HG03103 (cell line): Measurements from ENCODE around the gene TMEM147.

Experiments used
- ATAC-seq: cut with Tn5 transposase; IDR thresholded peaks from one replicate; pipeline ENCODE4 v1.9.1; 2021; ENCODE audit warnings: low read depth; ENCODE audit not compliant: unreplicated experiment

Gene TMEM147

DNA sequence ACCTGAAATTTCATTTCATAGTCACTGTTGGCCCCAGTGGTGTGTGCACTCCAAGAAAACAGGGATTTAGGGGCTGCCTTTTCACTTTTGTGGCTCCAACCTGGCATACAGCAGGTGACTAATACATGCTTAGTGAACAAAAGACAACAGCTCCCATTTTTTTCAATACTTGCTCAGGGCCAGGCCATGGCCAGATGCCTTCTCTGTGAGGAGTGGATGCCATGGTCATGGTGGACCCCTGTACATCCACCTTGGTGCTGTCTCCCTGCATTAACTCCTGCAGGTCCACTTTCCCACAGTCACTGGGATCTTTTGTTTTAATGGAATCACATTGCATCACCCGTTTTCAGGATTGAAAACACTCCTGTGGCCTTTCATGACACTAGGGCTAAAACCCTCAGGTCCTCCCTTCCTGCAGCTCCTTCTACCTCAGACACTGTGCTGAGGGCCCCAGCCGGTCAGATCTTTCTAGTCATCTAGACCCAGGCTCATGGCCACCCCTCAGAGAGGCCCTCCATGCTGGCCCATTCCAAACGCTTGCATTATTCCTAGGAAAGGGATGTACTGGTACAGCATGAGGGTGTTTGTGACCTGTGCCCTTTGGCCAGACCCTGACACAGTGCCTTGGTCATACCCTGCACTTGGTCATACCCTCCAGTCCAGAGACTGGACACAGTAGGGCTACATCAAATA lies 1.2 kb upstream of the TMEM147 start:
- no peak for ATAC-seq

DNA sequence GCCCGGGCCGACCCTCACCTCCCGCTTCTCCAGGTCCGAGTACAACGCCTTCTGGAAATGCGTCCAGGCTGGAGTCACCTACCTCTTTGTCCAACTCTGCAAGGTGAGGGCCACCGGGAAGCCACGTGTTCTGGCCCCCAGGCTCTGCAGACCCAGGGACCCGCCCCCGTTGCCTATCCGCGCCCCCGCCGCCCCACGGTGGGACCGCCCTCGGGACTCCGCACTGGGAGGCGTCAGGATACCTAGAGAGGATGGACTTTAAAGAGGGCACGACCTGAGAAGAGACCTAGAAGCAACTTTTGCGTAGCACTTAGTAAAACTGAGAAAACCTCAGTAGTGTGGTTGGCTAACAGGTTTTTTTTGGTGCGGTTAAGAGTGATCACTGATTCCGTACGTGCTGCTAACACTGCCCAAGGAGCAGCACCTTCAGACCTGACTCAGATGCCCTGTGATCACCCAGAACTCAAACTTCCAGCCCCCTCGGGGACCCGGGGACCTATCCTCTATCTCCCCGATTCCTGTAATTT lies 492 bp downstream of the TMEM147 start:
- ATAC-seq = peak; percentile 42

DNA sequence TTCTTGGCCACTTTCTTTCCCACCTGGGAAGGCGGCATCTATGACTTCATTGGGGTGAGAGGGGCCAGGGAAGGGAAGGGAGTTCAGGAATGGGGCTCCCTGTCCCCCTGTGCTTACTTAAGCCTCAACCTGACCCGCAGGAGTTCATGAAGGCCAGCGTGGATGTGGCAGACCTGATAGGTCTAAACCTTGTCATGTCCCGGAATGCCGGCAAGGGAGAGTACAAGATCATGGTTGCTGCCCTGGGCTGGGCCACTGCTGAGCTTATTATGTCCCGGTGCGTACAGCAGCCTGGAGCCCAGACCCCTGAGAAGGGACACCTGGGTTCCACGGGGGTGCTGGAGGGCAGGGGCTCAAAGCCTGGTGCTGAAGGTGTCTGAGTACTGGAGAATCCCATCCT lies 1.1 kb downstream of the TMEM147 start:
- no peak for ATAC-seq

DNA sequence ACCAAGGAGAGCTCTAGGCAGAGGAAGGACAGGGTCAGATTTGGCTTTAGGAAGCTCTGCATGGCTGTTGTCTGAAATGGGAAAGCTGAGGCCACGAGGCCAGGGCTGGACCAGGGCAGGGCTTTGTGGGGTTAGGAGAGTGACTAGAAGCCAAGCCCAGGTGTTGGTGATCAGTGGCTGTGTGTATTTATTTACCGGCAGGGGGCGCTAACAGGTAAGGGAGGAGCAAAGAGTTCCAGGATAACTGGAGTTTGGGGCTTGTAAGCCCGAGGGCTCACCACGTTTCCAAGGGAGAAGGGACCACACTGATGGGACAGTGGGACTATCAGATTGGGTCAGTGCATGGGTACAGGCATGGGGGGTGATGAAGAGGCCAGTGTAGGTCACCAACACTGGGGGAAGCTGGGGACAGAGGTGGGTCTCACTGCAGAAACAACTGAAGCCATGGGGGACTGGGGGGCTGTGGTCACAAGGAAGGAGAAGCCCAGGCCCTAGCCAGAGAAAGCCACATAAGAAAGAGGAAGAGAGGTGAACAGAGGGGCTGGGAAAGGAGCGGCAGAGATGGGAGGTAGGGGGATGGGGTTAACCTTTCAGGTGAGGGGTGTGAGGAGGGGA lies 3.9 kb downstream of the TMEM147 start:
- no peak for ATAC-seq

DNA sequence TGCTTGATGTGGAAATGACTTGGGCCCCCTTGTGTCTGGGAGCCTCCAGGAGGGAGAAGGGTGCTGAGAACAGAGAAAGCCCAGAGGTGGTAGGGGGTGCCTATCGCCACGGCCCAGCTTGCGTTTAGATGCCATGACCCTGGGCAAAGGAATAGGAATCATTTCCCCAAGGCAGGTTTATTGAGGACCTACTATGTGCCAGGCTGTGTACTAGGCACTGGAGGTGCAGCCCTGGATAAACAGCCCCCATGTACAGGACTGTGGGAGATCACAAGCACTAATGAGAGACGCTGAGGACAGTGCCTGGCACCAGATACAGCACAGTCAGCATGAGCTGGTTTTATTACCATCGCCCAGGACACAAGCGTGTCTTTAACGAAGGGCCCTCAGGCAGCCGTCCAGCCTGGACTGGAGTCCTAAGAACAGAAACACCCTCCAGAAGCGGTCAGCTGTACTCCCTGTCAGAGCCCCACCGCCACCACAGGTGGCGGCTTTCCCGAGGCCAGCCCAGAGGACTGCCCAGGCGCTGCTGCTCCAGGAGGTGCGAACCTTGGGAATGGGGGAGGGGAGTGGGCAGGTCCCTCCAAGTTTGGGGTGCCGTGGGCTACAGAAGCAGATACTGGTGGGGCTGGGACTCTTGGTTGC lies 4.6 kb downstream of the TMEM147 start:
- ATAC-seq = no peak

DNA sequence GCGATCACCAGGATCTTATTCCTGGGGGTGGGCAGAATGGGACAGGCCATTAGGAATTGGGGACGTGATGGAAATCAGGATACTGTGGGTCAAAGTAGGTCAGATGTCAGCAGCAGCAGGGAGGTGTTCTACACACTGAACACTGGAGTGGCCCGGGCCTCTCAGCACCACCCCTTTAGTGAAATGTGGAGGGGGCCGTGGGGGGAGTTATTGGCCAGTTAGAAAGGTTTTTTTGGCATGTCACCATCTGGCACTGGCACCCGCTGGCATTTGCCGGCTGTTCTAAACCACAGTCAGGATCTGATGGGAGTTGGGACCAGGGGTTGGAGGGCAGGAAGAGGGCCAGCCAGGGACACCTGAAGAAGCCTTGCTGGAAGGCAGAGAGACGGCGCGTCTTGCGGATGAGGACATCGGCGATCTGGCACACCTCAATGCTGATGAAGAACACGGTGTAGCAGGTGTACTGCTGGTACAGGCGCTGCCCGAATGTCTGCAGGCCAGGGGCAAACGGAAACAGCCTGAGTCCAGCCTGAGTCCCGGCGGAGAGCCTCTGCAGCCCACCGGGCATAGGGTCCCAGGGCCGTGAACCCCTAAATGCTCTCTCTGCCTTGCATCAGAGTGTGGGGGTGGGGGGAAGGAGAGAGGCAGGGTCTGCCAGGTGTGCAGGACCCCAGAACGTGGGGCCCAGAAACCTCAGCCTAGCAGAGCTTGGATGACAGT lies 5.8 kb downstream of the TMEM147 start:
- no peak for ATAC-seq

DNA sequence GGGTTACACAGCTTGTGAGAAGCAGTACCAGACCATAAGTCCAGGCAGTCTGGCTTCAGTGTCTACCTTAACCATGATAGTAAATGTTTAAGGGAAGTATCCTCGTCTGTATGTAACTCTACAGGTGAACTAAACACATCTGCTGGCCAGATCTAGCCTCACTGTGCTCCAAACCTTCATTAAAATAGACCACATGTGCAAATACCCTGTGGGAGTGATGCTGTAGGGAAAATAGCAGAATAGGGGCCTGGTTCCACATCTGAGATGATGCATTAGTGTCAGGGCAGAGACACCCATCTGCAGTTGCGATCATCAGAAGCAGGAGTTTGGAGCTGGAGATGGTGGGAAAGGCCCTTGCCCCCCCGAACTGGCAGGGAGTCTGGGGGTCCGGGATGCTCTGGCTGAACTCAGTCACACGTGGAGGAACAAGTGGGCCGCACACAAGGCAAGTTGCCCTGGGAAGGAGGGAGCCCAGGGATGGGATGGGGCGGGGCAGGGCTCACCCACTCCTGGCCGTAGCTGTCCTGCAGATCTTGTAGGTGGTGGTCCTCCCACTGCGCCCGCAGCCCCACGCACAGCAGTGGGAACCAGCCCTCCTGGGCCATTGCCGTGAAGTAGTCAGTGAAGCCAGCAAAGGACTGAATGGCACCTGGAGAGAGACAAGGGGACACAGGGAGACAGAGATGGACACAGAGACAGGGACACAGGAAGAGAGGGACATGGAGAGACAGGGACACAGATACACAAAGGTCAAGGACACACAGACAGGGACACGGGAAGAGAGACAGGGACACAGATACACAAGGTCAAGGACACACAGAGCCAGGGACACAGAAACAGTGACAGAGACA lies 7.3 kb downstream of the TMEM147 start:
- ATAC-seq = no peak

DNA sequence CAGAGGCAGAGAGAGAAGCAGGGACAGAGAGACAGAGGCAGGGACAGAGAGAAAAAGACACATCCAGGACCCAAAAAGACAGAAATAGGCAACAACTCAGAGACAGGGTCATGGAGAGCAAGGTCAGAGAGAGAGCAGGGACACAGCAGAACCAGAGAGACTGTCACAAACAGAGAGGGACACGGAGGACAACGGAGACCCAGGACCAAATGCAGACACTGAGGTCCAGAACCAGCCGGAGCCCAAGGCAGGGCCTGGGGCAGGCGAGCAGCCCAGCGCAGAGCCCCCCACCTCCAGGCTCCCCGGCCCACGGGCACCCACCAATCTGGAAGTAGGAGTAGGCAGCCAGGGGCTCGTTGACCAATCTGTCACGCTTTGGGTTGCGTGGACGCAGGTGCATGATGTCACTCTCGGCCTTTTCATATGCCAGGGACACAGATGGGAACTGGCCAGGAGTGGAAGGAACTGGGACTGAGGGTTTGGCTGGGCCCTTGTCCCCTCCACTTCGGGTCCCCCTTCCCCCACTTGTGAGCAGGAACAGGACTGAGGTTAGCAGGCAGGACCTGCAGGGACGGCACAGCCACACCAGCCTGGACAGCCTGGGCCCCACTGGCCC lies 8.1 kb downstream of the TMEM147 start:
- no peak for ATAC-seq

DNA sequence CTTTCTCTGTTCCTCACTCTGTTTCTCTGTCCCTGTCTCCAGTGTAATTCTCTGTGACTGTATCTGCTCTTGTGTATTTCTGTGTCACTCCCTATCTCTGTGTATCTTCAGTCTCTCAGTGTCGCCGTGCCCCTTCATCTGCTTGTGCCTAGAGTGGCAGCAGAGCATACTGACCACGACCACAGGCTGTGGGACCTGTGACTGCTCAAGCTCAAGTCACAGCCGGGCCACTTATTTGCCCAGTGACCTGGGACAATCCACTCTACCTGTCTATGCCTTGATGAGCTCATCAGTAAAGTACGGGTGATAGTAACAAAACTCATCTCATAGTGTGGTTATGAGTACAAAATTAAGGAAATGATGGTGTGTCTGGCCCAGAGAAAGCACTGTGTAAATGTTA lies 8.7 kb downstream of the TMEM147 start:
- ATAC-seq = no peak

DNA sequence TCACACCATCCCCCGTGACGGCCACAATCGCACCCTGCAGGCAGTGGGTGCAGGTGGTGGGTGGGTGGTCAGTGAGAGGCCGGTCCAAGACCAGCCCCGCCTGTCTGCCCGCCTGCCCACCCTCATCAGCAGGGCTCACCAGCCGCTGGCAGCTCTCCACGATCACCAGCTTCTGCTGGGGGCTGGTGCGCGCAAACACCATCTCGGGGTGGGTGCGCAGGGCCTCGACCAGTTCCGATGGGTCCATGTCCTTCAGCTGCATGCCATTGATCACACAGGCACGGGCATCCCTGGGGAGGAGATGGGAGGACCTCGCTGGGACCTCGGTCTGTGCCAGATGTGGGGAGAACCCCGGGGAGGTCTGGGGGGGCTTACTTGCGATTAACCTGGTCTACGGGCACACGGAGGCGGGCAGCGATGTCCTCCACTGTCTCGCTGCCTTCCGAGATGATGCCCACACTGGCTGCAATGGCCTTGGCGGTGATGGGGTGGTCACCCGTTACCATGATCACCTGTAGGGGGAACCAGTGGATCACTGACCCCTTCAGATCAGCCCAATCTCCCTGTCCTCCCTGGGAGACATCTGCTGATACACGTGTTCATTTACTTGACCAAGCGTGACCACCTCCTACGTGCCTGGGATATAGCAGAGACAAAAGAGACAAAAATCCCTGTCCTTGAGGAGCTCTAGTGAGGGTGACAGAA lies 10.0 kb downstream of the TMEM147 start:
- ATAC-seq = no peak

DNA sequence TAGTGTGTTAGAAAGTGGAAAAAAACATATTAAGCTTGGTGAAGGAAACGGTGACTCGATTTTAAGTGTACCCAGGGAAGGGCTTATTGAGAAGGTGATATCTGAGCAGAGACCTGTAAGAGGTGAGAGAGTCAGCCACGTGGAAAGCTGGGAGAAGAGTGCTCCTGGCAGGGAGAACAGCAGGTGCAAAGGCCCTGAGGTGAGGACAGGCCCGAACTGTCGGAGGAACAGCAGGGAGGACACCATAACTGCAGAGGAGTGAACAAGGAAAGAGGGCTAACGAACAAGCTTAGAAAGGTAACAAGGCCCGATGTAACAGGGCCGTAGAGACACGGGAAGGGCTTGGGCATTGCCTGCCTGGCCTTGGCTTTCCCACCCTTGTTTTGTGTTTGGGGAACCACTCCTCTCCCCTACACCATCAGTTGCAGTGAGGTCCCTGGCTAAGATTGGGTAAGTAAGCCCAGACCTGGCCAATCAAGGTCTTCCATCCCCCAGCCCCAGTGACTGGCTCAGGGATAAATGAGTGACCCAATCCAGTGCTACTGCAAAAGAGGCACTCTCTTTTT lies 10.7 kb downstream of the TMEM147 start:
- ATAC-seq = no peak

DNA sequence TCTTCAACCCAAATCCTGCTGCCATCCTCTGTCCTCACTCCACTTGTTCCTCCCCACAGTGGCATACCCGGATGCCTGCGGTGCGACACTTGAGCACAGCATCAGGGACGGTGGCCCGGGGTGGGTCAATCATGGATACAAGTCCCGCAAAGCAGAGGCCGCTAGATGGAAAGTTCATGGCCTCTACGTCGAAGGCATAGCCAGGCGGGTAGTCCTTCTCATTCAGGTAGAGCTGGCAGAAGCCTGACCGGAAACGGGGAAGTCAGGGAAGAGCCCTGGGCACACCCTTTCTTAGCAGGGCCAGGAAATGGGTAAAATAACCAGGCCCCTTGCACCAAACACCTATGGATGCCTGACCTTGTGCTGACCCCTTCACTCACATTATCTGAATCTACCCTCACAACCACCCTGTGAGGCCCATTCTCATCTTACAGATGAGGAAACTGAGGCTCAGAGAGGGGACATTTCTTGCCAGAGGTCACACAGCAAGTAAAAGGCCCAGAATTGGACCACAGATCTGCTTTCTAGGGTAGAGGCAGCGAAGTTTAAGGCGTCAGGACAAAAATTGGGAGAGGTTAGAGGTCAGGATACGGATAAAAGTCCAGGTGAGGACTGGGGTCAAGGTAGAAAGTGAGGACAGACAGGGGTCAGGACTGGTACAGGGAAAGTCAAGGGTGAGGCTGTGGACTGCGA lies 11.6 kb downstream of the TMEM147 start:
- no peak for ATAC-seq

DNA sequence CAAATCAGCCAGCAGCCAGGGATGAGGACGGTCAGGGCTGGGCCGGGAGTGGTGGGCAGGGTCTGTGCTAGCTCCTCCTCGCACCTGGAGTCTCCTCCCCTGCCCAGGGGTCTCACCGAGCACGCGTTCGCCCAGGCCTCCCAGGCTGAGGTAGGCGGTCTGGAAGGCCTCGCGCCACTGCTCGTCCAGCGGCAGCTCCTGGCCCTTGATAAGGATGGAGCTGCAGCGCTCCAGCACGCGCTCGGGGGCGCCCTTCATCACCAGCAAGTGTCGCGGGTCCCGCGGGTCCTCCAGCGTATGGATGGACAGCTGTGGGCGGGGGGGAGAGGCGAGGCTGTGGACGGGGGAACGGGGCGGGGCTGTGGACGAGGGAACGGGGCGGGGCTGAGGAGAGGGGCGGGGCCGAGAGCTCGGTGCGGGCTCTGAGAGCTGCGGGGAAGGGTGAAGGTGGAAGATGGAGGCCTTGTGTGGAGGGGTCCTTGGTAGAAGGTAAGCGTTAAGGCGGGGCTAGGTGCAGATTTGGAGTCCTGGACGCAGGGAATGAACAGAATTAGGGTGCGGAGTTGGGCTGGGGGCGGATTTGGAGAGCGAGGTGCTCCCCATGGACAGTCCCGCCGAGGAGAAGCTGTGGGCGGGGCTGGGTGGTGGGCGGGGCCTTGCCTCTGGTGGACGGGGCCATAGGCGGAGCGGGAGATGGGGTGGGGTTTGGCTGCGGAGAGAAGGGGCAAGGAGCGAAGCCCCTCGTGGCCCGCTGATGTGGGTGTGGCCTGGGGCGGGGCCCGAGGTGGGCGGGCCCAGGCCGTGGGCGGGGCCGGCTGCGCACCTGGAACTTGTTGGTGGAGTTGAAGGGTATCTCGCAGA lies 12.3 kb downstream of the TMEM147 start:
- ATAC-seq = no peak

DNA sequence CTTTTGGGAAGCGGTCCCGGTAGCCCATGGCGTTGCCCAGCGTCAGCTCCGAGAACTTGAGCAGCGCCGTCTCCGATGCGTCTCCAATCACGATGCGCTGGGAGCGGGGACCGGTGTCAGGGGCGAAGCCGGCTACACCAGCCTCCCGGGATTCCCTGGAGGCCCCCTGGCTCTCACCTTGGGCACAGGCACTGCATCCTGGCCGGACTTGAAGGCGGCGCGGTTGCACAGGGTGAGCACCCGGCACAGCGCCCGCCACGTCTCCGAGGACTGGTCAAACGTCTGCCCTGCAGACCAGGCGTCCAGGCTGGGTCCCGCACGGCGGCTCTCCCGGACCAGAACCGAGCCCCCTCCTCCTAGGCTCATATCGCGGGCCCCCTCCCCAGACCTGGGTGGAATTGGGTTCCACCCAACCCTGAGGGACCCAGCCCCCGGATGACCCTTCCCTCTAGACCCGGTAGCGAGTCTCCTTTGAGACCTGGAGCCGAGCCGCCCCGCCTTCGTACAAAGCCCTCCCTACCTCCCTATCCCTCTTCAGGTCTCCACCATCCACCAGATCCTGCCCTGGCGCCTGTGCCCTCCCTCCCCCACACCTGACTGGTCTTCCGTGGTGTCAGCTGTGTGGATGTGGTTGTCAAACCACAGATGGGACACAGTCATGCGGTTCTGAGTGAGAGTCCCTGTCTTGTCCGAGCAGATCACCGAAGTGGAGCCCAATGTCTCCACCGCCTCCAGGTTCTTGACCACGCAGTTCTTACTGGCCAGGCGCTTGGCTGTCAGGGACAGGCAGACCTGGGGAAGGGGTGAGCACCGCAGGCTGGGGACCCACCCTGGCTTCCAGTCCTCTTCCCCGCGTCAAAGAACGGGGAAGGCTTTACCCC lies 13.2 kb downstream of the TMEM147 start:
- ATAC-seq = no peak

DNA sequence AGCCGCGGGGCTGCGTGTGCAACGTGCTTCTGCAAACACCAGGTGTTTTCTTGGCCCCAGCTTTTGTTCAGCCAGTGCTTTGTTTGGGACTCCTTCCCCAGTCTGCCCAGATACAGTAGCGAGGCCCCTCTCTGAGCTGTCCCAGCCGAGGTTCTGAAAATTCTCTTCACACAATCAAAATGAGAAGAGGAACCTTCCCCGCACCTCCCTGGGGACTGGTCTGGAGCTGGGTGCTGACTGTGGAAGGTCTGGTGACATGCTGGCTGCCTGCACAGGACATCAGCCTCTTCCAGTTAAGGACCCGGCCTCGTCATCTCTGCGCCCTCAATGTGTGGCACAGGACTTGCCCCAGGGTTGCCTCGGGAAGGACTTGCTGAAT lies 13.8 kb downstream of the TMEM147 start:
- ATAC-seq = no peak

DNA sequence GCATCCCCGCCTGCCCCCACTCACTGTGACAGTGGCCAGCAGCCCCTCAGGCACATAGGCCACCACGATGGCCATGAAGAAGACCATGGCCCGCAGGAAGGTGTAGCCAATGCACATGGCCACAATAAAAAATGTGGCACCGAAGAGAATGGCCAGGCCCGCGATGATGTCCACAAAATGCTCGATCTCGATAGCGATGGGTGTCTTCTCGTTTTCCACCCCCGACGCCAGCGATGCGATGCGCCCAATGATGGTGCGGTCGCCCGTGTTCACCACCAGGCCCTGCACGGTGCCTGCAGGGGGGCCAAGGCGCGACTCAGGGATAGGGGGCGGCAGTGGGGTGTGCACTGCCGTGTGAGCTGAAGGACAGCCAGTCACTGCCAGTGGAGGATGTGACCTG lies 14.4 kb downstream of the TMEM147 start:
- ATAC-seq = no peak

DNA sequence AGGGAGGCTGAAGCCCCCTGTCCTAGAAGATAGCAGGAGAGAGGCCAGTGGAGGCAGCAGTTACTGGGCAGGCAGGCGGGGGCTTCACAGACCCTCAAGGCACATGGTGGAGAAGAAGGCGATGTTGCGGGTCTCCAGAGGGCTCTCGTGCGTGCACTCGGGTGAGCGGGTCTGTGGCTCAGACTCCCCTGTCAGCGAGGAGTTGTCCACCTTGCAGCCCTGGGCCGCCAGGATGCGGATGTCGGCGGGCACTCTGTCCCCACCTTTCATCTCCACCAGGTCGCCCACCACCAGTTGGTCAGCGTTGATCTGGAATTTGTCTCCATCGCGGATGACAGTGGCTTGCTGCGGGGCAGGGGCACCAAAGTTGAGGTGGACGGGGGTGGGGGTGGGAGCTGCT lies 14.8 kb downstream of the TMEM147 start:
- ATAC-seq = no peak
